Measurements from ENCODE around the gene GINS2.

DNA sequence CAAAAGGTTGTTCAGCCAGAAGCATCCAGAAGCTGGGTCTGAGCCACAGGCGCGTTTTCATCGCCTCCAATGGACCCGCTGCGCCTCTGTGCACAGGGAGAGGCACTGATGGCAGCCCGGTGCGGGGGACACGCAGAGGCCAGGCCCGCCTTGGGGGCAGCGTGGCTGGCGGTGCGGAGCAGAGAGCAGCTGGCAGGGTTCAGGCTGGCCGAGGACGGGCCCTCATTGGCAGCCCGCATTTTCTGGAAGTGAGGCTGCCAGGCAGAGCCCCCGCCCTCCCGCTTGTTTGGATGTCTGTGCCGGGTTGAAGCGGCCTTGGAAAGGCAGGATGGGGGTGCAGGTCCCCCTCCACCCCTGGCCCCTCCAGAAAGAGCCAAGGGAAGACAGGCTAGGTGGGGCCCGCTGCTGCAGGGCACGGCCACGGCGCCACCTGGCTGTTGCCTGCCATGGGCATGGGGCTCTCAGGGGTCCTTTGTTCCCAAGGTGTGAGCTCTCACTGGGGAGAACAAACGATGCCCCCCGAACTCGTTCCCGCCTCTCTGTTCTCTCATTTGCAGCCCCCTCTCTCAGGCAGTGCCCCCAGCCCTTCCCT, 56.9 kb downstream of the GINS2 start:
- TF ChIP-seq, protein P1, sequence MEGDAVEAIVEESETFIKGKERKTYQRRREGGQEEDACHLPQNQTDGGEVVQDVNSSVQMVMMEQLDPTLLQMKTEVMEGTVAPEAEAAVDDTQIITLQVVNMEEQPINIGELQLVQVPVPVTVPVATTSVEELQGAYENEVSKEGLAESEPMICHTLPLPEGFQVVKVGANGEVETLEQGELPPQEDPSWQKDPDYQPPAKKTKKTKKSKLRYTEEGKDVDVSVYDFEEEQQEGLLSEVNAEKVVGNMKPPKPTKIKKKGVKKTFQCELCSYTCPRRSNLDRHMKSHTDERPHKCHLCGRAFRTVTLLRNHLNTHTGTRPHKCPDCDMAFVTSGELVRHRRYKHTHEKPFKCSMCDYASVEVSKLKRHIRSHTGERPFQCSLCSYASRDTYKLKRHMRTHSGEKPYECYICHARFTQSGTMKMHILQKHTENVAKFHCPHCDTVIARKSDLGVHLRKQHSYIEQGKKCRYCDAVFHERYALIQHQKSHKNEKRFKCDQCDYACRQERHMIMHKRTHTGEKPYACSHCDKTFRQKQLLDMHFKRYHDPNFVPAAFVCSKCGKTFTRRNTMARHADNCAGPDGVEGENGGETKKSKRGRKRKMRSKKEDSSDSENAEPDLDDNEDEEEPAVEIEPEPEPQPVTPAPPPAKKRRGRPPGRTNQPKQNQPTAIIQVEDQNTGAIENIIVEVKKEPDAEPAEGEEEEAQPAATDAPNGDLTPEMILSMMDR (IDR thresholded peaks at IDR 0.05; ENCODE audit: extremely low read depth in 1 of 2, insufficient read depth in 1 of 2, low read depth in 1 of 2, low read length in 2 of 2): no peak
- TF ChIP-seq EZH2 (IDR thresholded peaks at IDR 0.05; ENCODE audit: borderline replicate concordance, low read depth, low read length, severe bottlenecking): no peak
- TF ChIP-seq MYC (IDR thresholded peaks at IDR 0.05; ENCODE audit: low read depth, low read length): no peak

Measured in endothelial cell of umbilical vein (primary cell).